CD4-positive, alpha-beta memory T cell (primary cell): ENCODE measurements around the gene TMOD3. TPM values are rescaled to one million over a fixed set of nuclear protein-coding genes. Genes with fewer than 3 reads are reported as not detected.

ENCODE experiments used
- CTCF ChIA-PET: fragments of 350-600 bp; sonication (Branson Sonifier 250); formaldehyde crosslinking; loops from one replicate; lab custom pipeline; 2021; ENCODE audit warnings: inconsistent platforms; ENCODE audit not compliant: partially characterized antibody; lab: Charles Lee
- POLR2A ChIA-PET: fragments of 350-600 bp; sonication (Branson Sonifier 250); formaldehyde crosslinking; loops from one replicate; lab custom pipeline; 2021; ENCODE audit not compliant: partially characterized antibody; lab: Charles Lee
- DNase-seq, 5 donors: peaks; one replicate each; pipeline versions ENCODE4 v3.0.0 to v3.0.0-alpha.2; 2020 to 2022; ENCODE audit warnings: mixed read lengths in 1 of 5
- H3K27ac ChIP-seq: one replicate; pipeline ENCODE4 v1.7.0; 2013; ENCODE audit warnings: low read depth, low read length
- H3K27me3 ChIP-seq: 2 replicates; pipeline ENCODE4 v1.7.0; 2013; ENCODE audit warnings: mild to moderate bottlenecking, low read length, moderate library complexity; ENCODE audit not compliant: insufficient read depth
- H3K36me3 ChIP-seq: 2 replicates; pipeline ENCODE4 v1.7.0; 2013; ENCODE audit warnings: mild to moderate bottlenecking, low read length, moderate library complexity; ENCODE audit not compliant: insufficient read depth
- H3K4me1 ChIP-seq: 2 replicates; pipeline ENCODE4 v1.7.0; 2013; ENCODE audit warnings: mild to moderate bottlenecking, low read length, moderate library complexity; ENCODE audit not compliant: insufficient read depth
- H3K4me3 ChIP-seq, 2 donors: one replicate each; pipeline ENCODE4 v1.7.0; 2013; ENCODE audit warnings: low read length in 2 of 2, mild to moderate bottlenecking in 1 of 2
- H3K9me3 ChIP-seq, 2 donors: one replicate each; pipeline ENCODE4 v1.7.0; 2013; ENCODE audit warnings: low read length in 2 of 2, control low read depth in 1 of 2; ENCODE audit not compliant: control insufficient read depth in 1 of 2
- H3K27ac Mint-ChIP-seq, 7 donors: one replicate each; pipeline ENCODE4 v1.8.0; 2020 to 2021; ENCODE audit warnings: mixed read lengths in 7 of 7, mild to moderate bottlenecking in 6 of 7, inconsistent platforms in 3 of 7, moderate library complexity in 3 of 7
- H3K27me3 Mint-ChIP-seq, 2 donors: one replicate each; pipeline ENCODE4 v1.8.0; 2020 to 2021; ENCODE audit warnings: mixed read lengths in 2 of 2
- H3K36me3 Mint-ChIP-seq, 2 donors: one replicate each; pipeline ENCODE4 v1.8.0; 2020 to 2021; ENCODE audit warnings: mixed read lengths in 2 of 2, inconsistent platforms in 1 of 2, mild to moderate bottlenecking in 1 of 2
- H3K4me1 Mint-ChIP-seq, 4 donors: one replicate each; pipeline ENCODE4 v1.8.0; 2020 to 2021; ENCODE audit warnings: mixed read lengths in 4 of 4, mild to moderate bottlenecking in 1 of 4
- H3K4me3 Mint-ChIP-seq, 8 donors: one replicate each; pipeline ENCODE4 v1.8.0; 2020 to 2021; ENCODE audit warnings: mixed read lengths in 8 of 8, mild to moderate bottlenecking in 7 of 8, moderate library complexity in 6 of 8, inconsistent platforms in 3 of 8
- H3K9me3 Mint-ChIP-seq, 8 donors: one replicate each; pipeline ENCODE4 v1.8.0; 2020 to 2021; ENCODE audit warnings: mixed read lengths in 8 of 8, mild to moderate bottlenecking in 5 of 8, inconsistent platforms in 3 of 8, moderate library complexity in 1 of 8
- intact Hi-C: fragments of 100-400 bp; cut with micrococcal nuclease; formaldehyde crosslinking; loops from one replicate; pipeline ENCODE4 v1.15.1; 2023
- polyA plus RNA-seq, 2 donors: library from polyadenylated mRNA; unstranded; fragments of 300-500 nt; fragmentation: Illumina TruSeq; gene quantifications; one replicate each; pipeline ENCODE4 v1.2.3, GENCODE V29; 2021
- total RNA-seq, 2 experiments: library from RNA; stranded (reverse); gene quantifications; one replicate each; pipeline ENCODE4 v1.2.3, GENCODE V29; 2021

The TMOD3 gene
- total and polyA plus RNA-seq, 4 experiments from 2014 or later: 37.8 to 59.3 (median 46.4) TPM

DNA sequence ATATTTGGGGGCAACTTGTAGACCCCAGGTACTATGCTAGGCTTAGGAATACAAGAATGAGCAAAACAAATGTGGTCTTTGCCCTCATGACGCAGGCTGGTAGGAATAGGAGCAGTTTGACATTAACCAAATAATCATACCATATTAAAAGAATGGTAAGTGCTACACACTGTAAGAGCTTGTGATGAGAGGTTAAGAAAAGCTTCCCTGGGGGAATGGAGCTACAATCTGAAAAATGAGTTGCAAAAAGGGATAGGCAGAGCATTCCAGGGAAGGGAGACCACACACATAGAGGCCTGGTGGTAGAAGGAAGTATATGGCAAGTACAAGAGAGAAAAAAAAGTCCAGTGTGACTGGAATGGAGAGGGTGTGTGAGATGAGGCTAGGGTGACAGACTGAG lies 37.3 kb downstream of the TMOD3 start:
- Mint-ChIP-seq H3K4me3 (no peak overlapping the region), H3K27me3 (no peaks in the 10 kb centered on the region), H3K9me3 (peaks cover 0 to 2% (median 0%) of the 10 kb centered on the region in 8 donors), H3K27ac (peak overlapping the region; percentile 1 to 91 (median 62)), H3K36me3 (peaks cover 67 to 74% of the 10 kb centered on the region in 2 donors), H3K4me1 (peaks cover 16 to 42% (median 21%) of the 10 kb centered on the region in 4 donors)
- POLR2A ChIA-PET: interaction anchor here (1.3 kb wide), 1 partner anchor 37 kb away, joined by 3 read pairs; the partner anchor contains the start of gene TMOD3
- H3K27ac ChIP-seq: no peak overlapping the region
- peaks cover 53% of the 10 kb centered on the region for H3K36me3 ChIP-seq
- H3K4me3 ChIP-seq: no peak overlapping the region
- peaks cover 16% of the 10 kb centered on the region for H3K4me1 ChIP-seq
- H3K9me3 ChIP-seq: no peaks in the 10 kb centered on the region
- no peaks in the 10 kb centered on the region for H3K27me3 ChIP-seq
- CTCF ChIA-PET: interaction anchor here (1.0 to 1.2 kb wide), 2 partner anchors 10 to 18 kb away, joined by 3 to 4 read pairs; no protein-coding TSS in a partner anchor
- intact Hi-C loops: no loop called here
- no peak for DNase-seq

DNA sequence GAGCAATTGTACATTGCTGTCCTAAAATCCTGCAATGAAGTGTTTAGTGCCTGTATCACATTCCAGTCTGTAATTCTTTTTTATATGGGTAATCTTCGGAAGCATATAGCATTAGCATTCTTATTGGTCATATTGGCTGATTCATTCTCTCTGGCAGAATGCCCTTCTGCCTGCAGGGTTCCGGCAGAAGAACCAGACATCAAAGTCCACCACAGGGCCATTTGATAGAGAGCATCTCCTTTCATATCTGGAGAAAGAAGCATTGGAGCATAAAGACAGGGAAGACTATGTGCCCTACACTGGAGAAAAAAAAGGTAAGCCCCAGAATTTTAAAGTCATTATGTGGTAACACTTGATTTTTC lies 39.6 kb downstream of the TMOD3 start:
- H3K27ac Mint-ChIP-seq: peak overlapping the region in 1 of 7 donors; percentile 7
- intact Hi-C loops: no loop called here
- peaks cover 0 to 24% (median 8%) of the 10 kb centered on the region in 4 donors for H3K4me1 Mint-ChIP-seq
- H3K9me3 ChIP-seq: no peaks in the 10 kb centered on the region
- H3K9me3 Mint-ChIP-seq: peaks cover 0 to 2% (median 0%) of the 10 kb centered on the region in 8 donors
- CTCF ChIA-PET: no interaction called here
- no peak overlapping the region for H3K4me3 Mint-ChIP-seq
- H3K36me3 ChIP-seq: peaks cover 42% of the 10 kb centered on the region
- DNase-seq: no peak
- POLR2A ChIA-PET: no interaction called here
- no peaks in the 10 kb centered on the region for H3K4me1 ChIP-seq
- no peak overlapping the region for H3K4me3 ChIP-seq
- H3K36me3 Mint-ChIP-seq: peaks cover 64 to 71% of the 10 kb centered on the region in 2 donors
- no peaks in the 10 kb centered on the region for H3K27me3 Mint-ChIP-seq
- H3K27ac ChIP-seq: no peak overlapping the region
- no peaks in the 10 kb centered on the region for H3K27me3 ChIP-seq

DNA sequence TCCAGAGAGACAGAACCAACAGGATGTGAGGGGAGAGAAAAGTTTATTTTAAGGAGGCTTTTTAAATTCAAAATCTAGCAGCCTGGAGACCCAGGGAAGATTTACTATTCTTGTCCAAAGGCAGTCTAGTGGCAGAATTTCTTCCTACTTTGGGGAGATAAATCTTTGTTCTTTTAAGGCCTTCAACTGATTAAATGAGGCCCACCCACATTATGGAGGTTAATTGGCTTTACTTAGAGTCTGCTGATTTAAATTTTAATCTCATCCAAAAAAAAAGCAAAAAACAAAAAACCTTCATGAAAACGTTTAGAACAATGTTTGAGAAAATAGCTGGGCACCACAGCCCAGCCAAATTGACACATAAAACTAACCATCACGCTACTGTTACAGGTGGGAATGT lies 41.3 kb downstream of the TMOD3 start:
- peaks cover 0 to 2% (median 0%) of the 10 kb centered on the region in 8 donors for H3K9me3 Mint-ChIP-seq
- CTCF ChIA-PET: no interaction called here
- H3K36me3 ChIP-seq: peaks cover 35% of the 10 kb centered on the region

GRCh38 chr15:51874751-51875644 lies 45.5 kb downstream of the TMOD3 start:
- intact Hi-C loops: loop anchor here (5.0 kb wide), 1 partner anchor 43 kb away; no protein-coding TSS in a partner anchor
- H3K36me3 ChIP-seq: peaks cover 14% of the 10 kb centered on the region
- no peak overlapping the region for H3K4me3 Mint-ChIP-seq
- ChIA-PET CTCF (interaction anchor here (0.8 kb wide), 1 partner anchor 54 kb away, joined by 5 read pairs; no protein-coding TSS in a partner anchor), POLR2A (interaction anchor here (1.0 kb wide), 1 partner anchor 13 kb away, joined by 3 read pairs; no protein-coding TSS in a partner anchor)
- H3K4me3 ChIP-seq: no peak overlapping the region
- H3K27me3 Mint-ChIP-seq: no peaks in the 10 kb centered on the region
- H3K27ac ChIP-seq: no peak overlapping the region
- H3K27me3 ChIP-seq: no peaks in the 10 kb centered on the region
- peaks cover 16% of the 10 kb centered on the region for H3K4me1 ChIP-seq
- H3K4me1 Mint-ChIP-seq: peaks cover 16 to 34% (median 21%) of the 10 kb centered on the region in 4 donors
- H3K27ac Mint-ChIP-seq: peak overlapping the region in 5 of 7 donors; percentile 1 to 71 (median 37)
- H3K36me3 Mint-ChIP-seq: peaks cover 37 to 60% of the 10 kb centered on the region in 2 donors
- H3K9me3 Mint-ChIP-seq: peaks cover 0 to 1% (median 0%) of the 10 kb centered on the region in 8 donors
- H3K9me3 ChIP-seq: no peaks in the 10 kb centered on the region
- DNase-seq: no peak

More for the DNA sequence above, 41.3 kb downstream of the TMOD3 start:
- Histone ChIP-seq H3K9me3 (no peaks in the 10 kb centered on the region), H3K27ac (no peak overlapping the region), H3K4me1 (no peaks in the 10 kb centered on the region), H3K4me3 (no peak overlapping the region), H3K27me3 (no peaks in the 10 kb centered on the region)
- intact Hi-C loops: no loop called here
- H3K27me3 Mint-ChIP-seq: no peaks in the 10 kb centered on the region
- DNase-seq: no peak
- H3K4me3 Mint-ChIP-seq: no peak overlapping the region
- peak overlapping the region in 2 of 7 donors; percentile 8 to 13 for H3K27ac Mint-ChIP-seq
- POLR2A ChIA-PET: no interaction called here
- peaks cover 56 to 72% of the 10 kb centered on the region in 2 donors for H3K36me3 Mint-ChIP-seq
- H3K4me1 Mint-ChIP-seq: peaks cover 2 to 10% (median 7%) of the 10 kb centered on the region in 4 donors

- Histone ChIP-seq H3K4me3 (no peak overlapping the region), H3K27ac (no peak overlapping the region), H3K4me1 (peaks cover 16% of the 10 kb centered on the region), H3K9me3 (no peaks in the 10 kb centered on the region), H3K36me3 (peaks cover 7% of the 10 kb centered on the region), H3K27me3 (no peaks in the 10 kb centered on the region)
- CTCF ChIA-PET: interaction anchor here (0.8 kb wide), 1 partner anchor 52 kb away, joined by 5 read pairs; no protein-coding TSS in a partner anchor
- DNase-seq: no peak
- H3K27me3 Mint-ChIP-seq: no peaks in the 10 kb centered on the region
- POLR2A ChIA-PET: no interaction called here
- peak overlapping the region in 2 of 7 donors; percentile 44 to 64 for H3K27ac Mint-ChIP-seq
- peaks cover 0 to 1% (median 0%) of the 10 kb centered on the region in 8 donors for H3K9me3 Mint-ChIP-seq
- intact Hi-C loops: loop anchor here (5.0 kb wide), 1 partner anchor 44 kb away; no protein-coding TSS in a partner anchor
- H3K4me1 Mint-ChIP-seq: peaks cover 19 to 43% (median 26%) of the 10 kb centered on the region in 4 donors
- no peak overlapping the region for H3K4me3 Mint-ChIP-seq
- peaks cover 27 to 58% of the 10 kb centered on the region in 2 donors for H3K36me3 Mint-ChIP-seq
These were observed 46.7 kb downstream of the TMOD3 start for GRCh38 chr15:51876169-51876568.

DNA sequence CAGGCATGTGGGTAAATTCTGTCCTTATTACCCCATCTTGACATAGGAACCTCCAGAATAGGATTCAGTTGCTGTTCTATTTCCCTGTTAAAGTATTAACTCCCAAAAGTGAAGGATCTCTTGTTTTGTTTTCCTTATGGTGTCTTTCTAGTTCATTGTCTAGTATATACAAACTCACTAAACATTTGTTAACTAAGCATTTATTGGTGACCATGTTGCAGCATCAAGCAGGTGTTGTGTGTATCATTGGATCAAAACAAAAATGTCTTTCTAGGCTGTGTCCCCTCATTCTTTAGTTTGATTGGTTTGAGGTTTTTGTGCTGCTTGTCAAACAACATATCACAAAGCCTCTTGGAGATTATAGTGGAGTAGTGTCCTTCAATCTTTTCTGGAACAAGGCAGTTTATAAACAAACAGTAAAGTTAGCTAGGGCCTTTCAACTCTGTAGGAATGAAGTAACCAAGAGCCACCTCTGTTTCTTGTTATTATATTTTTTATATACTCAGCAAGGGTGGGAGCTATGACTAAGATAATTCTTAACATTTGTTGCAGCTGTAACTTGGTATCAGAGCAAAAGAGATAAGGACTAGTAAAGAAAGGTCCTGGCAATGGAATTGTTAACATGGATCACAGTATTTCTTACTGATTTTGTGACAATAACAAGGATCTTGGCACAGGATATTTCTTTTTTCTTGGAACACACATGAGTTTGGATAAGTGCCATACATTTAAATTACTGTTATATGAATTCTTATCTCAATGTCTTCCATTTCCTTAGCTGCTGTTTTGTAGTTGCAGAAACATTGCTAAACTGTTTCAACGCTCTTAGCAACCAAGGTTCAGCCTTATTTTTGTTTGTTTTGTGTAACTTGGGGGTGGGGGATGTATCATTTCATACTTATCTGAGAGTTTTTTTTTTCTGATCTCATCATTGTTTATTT lies 49.3 kb downstream of the TMOD3 start:
- peaks cover 16% of the 10 kb centered on the region for H3K4me1 ChIP-seq
- no peaks in the 10 kb centered on the region for H3K27me3 Mint-ChIP-seq
- H3K27me3 ChIP-seq: no peaks in the 10 kb centered on the region
- DNase-seq: peak in 3 of 5 donors; percentile 22 to 55 (median 29)
- intact Hi-C loops: loop anchor here (5.0 kb wide), 1 partner anchor 46 kb away; no protein-coding TSS in a partner anchor
- H3K36me3 ChIP-seq: no peaks in the 10 kb centered on the region
- no peaks in the 10 kb centered on the region for H3K9me3 Mint-ChIP-seq
- H3K4me1 Mint-ChIP-seq: peaks cover 24 to 45% (median 28%) of the 10 kb centered on the region in 4 donors
- ChIA-PET POLR2A (interaction anchor here (1.2 kb wide), 1 partner anchor 17 kb away, joined by 3 read pairs; no protein-coding TSS in a partner anchor), CTCF (interaction anchor here (1.3 kb wide), 1 partner anchor 11 kb away, joined by 6 read pairs; no protein-coding TSS in a partner anchor)
- peak overlapping the region in 3 of 8 donors; percentile 32 to 47 (median 33) for H3K4me3 Mint-ChIP-seq
- no peak overlapping the region for H3K27ac ChIP-seq
- no peaks in the 10 kb centered on the region for H3K9me3 ChIP-seq
- no peak overlapping the region for H3K4me3 ChIP-seq
- H3K36me3 Mint-ChIP-seq: peaks cover 18 to 39% of the 10 kb centered on the region in 2 donors
- peak overlapping the region; percentile 38 to 87 (median 81) for H3K27ac Mint-ChIP-seq
